ENCODE data around the gene TMEM252. TPM values are rescaled to one million over a fixed set of nuclear protein-coding genes. Genes with fewer than 3 reads are reported as not detected.

TMEM252 gene
- 0.13 TPM in 1 of 2 replicates, not detected in the other for total RNA-seq

- no peak for DNase-seq (ENCODE audit: low read depth in 2 of 2)
These were observed at the start of gene TMEM252 for GRCh38 chr9:68540712-68541535. TMEM252 (minus strand) TSS chr9:68540883; CDS start chr9:68540814, 69 bp downstream.

GRCh38 chr9:68585034-68585761, 44.5 kb upstream of the TMEM252 start:
- DNase-seq (ENCODE audit: low read depth in 2 of 2) = no peak

- peak; percentile 76 to 82 for DNase-seq (ENCODE audit: low read depth in 2 of 2)
These were observed 43.7 kb upstream of the TMEM252 start for GRCh38 chr9:68584189-68585033.

GRCh38 chr9:68581696-68582095, 41.0 kb upstream of the TMEM252 start:
- no peak for DNase-seq (ENCODE audit: low read depth in 2 of 2)

- DNase-seq (ENCODE audit: low read depth in 2 of 2) = no peak
These were observed 37.3 kb upstream of the TMEM252 start for GRCh38 chr9:68577774-68578591.

- no peak for DNase-seq (ENCODE audit: low read depth in 2 of 2)
These were observed 35.1 kb upstream of the TMEM252 start for GRCh38 chr9:68575817-68576216.

- DNase-seq (ENCODE audit: low read depth in 2 of 2) = no peak
These were observed 33.5 kb upstream of the TMEM252 start for GRCh38 chr9:68574150-68574549.

- DNase-seq (ENCODE audit: low read depth in 2 of 2) = no peak
These were observed 26.9 kb upstream of the TMEM252 start for GRCh38 chr9:68567565-68567964.

- no peak for DNase-seq (ENCODE audit: low read depth in 2 of 2)
These were observed 21.8 kb upstream of the TMEM252 start for GRCh38 chr9:68562461-68562860.

GRCh38 chr9:68560071-68560844, 19.6 kb upstream of the TMEM252 start:
- DNase-seq (ENCODE audit: low read depth in 2 of 2) = peak; percentile 28 to 96

- DNase-seq (ENCODE audit: low read depth in 2 of 2) = no peak
These were observed 17.9 kb upstream of the TMEM252 start for GRCh38 chr9:68558545-68558944.

GRCh38 chr9:68555437-68556150, 14.9 kb upstream of the TMEM252 start:
- no peak for DNase-seq (ENCODE audit: low read depth in 2 of 2)

- DNase-seq (ENCODE audit: low read depth in 2 of 2) = no peak
These were observed 12.2 kb upstream of the TMEM252 start for GRCh38 chr9:68552700-68553476.

- DNase-seq (ENCODE audit: low read depth in 2 of 2) = peak in 1 of 2 donors; percentile 82
These were observed 10.5 kb upstream of the TMEM252 start for GRCh38 chr9:68551191-68551590.

GRCh38 chr9:68548241-68548640, 7.6 kb upstream of the TMEM252 start:
- no peak for DNase-seq (ENCODE audit: low read depth in 2 of 2)

- no peak for DNase-seq (ENCODE audit: low read depth in 2 of 2)
These were observed 6.7 kb upstream of the TMEM252 start for GRCh38 chr9:68547417-68547816.

- peak in 1 of 2 donors; percentile 78 for DNase-seq (ENCODE audit: low read depth in 2 of 2)
These were observed 6.1 kb upstream of the TMEM252 start for GRCh38 chr9:68546596-68547390.
